Activated T-cell treated with anti-CD3 and anti-CD28 coated beads for 4 hours (primary cell): ENCODE data around the gene ATP6AP1.
"Not testable (repeated sequence)": the region's sequence is repeated elsewhere in the genome, so short reads cannot be mapped to it uniquely, and the experiment has no call there.

ENCODE experiments used
- DNase-seq: peaks from one replicate; pipeline ENCODE4 v3.0.0-alpha.2; 2020

ATP6AP1 gene

GRCh38 chrX:154399527-154400368 is 28.7 kb upstream of the ATP6AP1 start:
- no peak for DNase-seq

- not testable (repeated sequence) for DNase-seq
These were observed 28.1 kb upstream of the ATP6AP1 start for GRCh38 chrX:154400369-154400817.

- DNase-seq = no peak
These were observed 27.3 kb upstream of the ATP6AP1 start for GRCh38 chrX:154401045-154401799.

- DNase-seq = no peak
These were observed 26.4 kb upstream of the ATP6AP1 start for GRCh38 chrX:154401918-154402621.

GRCh38 chrX:154402622-154403127 is 25.8 kb upstream of the ATP6AP1 start:
- no peak for DNase-seq

GRCh38 chrX:154403192-154403591 is 25.3 kb upstream of the ATP6AP1 start:
- no peak for DNase-seq

GRCh38 chrX:154403858-154404257 is 24.6 kb upstream of the ATP6AP1 start:
- DNase-seq = no peak

- no peak for DNase-seq
These were observed 23.8 kb upstream of the ATP6AP1 start for GRCh38 chrX:154404625-154405192.

GRCh38 chrX:154408659-154409221 is 19.7 kb upstream of the ATP6AP1 start:
- DNase-seq = no peak

GRCh38 chrX:154409222-154409871 is 19.1 kb upstream of the ATP6AP1 start, which contains the start of gene DNASE1L1:
Gene DNASE1L1, minus strand, starts transcription at chrX:154409254. Its CDS starts 3,686 bp downstream, at chrX:154405568.
- no peak for DNase-seq

- peak; percentile 42 for DNase-seq
These were observed 16.5 kb upstream of the ATP6AP1 start for GRCh38 chrX:154411981-154412340.

GRCh38 chrX:154412468-154412867 is 16.0 kb upstream of the ATP6AP1 start:
- no peak for DNase-seq

- no peak for DNase-seq
These were observed 15.3 kb upstream of the ATP6AP1 start for GRCh38 chrX:154413142-154413541.

GRCh38 chrX:154417157-154417556 is 11.3 kb upstream of the ATP6AP1 start:
- DNase-seq = no peak

- DNase-seq = no peak
These were observed 9.3 kb upstream of the ATP6AP1 start for GRCh38 chrX:154419189-154419588.

- no peak for DNase-seq
These were observed 8.6 kb upstream of the ATP6AP1 start for GRCh38 chrX:154419688-154420401.

- no peak for DNase-seq
These were observed 8.1 kb upstream of the ATP6AP1 start for GRCh38 chrX:154420402-154420756.

GRCh38 chrX:154426916-154427770 is 1.3 kb upstream of the ATP6AP1 start:
- DNase-seq = no peak

GRCh38 chrX:154429711-154430110 is 1.2 kb downstream of the ATP6AP1 start:
- DNase-seq = no peak

- no peak for DNase-seq
These were observed 2.0 kb downstream of the ATP6AP1 start for GRCh38 chrX:154430479-154430878.
